Right kidney (tissue), 9 donors: Measurements from ENCODE around the gene ETNPPL.

Experiments
- DNase-seq: peaks from one replicate; pipeline ENCODE4 v3.0.0-alpha.2; 2016
- long read RNA-seq, 8 donors: transcript quantifications; one replicate each; lab custom pipeline, GENCODE V29; 2026

The ETNPPL gene
- long read RNA-seq, donor 1 = 0 reads
- long read RNA-seq, donor 2 = 0 reads
- long read RNA-seq, donor 3 = 0 reads
- long read RNA-seq, donor 4 = 0 reads
- long read RNA-seq, donor 5 = 0 reads
- long read RNA-seq, donor 6 = 0 reads
- long read RNA-seq, donor 7 = 0 reads
- long read RNA-seq, donor 8 = 0 reads

DNA sequence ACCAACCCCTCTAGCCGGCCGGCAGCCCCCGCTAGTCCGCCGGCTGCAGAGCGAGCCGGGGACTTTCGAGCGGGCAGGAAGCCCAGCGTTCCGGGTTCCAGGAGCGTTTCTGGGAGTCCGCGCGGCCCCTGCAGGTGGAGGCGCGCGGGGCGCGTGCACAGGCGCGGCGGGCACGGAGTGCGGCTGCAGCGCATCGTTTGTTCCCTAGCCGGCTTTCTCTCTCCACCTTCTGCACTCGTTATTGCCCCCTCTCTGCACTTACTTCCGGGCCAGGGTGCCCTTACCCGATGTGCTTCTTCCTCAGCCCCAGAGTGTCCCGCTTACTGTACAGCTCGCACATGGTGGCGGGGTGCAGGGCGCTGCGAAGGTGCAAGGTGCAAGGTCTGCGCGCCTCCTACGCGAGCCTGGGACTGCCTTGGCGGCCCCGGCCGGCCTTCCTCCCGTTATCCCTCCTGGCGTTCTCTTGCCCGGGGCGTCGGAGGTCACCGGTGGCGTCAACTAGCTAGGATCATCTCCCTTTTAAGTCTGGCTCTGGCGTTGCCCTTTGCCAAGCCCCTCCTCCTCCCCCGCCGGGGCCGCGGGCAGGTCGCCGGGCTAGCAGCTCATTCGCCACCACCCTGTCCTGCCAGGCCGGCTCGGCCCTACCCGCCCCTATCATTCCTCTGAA is at the start of gene ETNPPL:
ETNPPL (minus strand) TSS at position 495 of the 667 bp plus-strand sequence; CDS start at position 340, 155 bp downstream.
- DNase-seq = peak; percentile 70

DNA sequence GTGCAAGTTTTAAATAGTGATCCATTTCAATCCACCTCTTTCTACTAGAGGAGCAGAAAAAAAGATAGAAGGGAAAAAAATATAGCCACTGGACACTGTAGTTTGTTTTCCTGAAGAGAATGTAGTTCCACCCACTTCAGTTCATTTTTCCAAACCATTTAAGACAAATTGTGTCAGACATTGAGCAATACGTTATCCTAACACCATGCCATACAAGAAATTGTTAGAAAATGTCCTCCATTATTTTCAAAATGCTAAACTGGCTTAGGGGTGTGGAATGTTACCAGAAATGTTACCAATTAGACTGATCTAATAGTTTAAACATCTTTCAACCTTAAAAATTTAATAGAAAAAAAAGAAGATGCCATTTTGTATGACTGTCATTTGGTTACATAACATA is 48.6 kb upstream of the ETNPPL start:
- no peak for DNase-seq

DNA sequence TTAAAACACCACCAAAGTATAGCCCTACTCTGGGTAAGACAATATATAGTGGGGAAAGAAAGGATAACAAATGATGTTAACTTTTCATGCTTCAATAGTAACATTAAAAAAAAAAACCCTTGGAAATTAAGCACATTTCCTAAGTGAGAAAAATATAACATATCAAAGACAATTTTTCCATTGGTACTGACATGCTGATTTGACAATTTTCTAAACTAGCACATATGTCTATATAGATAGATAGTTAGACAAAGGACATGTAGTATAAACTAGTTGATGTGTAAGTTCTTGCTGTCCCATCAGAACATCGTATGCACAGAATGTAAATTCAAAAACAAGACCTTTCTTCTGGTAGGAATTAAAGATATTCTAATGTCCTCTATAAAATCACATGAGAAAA is 47.2 kb upstream of the ETNPPL start:
- no peak for DNase-seq

DNA sequence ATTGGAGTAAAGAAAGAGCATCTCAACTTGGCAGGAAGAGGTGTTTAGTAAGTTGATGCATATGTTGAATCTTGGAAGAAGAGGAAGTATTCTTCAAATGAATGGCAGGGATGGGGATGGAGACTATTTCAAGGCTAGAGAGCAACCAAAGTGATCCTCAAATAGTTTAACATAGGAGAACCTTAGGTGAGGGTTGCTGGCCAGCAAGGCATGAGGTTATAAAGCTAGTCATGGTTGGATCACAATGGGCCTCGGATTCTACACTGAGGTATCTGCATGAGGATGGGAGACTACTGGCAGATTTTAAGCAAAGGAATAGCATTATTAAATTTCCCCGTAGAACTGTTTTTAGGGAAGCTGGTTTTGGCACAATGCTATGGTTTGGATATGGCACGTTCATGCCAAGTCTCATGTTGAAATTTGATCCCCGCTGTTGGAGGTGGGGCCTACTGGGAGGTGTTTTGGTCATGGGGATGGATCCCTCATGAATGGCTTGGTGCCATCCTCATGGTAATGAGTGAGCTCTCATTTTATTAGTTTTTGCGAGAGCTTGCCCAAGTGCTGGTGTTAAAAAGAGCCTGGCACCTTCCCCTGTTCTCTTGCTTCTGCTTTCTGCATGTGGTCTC is 41.9 kb upstream of the ETNPPL start:
- no peak for DNase-seq

DNA sequence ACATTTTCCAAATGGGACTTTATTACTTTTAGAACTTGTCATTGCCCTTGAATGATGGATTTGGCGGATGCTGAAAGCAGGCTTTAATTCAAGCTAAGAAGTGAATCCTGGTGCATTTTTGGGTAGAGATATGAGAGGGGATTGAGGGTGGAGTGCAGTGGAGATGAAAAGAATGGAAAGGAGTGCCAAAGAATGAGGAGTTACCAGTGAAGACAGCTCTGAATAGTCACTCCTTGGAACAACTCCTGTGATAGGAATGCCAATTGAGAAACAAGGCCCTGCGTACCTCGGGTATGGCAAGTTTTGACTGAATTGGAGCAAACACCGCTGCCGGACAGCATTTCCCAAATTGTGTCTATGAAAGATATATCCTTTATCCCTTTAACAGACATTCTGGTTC is 36.5 kb upstream of the ETNPPL start:
- DNase-seq = no peak

DNA sequence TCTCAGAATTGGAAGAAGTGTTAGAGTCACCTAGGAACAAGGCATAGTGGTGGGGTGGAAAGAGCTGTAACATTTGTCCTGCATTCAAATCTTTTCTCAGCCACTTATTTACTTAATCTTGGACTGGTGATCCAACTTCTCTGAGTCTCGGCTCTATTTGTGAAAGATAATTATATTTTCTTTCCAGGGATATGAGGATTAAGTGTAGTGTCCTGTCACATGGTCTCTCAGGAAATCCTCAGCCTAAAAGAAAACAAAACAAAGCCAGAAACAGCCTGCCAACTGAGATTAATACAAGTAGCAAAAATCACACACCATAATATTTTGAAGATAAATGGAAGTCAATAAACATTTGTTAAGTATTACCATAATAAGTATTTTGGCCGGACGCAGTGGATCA is 33.3 kb upstream of the ETNPPL start:
- no peak for DNase-seq

DNA sequence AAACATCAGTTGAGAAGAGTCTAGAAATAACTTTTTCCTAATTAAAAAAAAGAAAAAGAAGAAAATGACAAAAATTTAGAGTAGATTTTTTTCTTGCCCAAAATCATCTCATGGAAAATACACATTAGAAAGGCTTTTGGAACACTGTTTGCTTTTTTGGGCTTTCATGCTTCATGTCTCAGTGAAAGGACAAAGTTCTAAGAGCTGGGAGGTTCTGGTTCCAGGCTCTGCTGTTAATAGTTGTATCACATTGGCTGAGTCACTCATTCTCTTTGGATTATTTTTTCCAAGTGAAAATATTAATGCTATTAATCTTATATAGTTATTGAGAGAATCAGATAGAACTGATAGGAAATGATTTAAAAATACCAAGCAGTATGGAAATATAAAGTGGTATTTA is 32.9 kb upstream of the ETNPPL start:
- DNase-seq = no peak

DNA sequence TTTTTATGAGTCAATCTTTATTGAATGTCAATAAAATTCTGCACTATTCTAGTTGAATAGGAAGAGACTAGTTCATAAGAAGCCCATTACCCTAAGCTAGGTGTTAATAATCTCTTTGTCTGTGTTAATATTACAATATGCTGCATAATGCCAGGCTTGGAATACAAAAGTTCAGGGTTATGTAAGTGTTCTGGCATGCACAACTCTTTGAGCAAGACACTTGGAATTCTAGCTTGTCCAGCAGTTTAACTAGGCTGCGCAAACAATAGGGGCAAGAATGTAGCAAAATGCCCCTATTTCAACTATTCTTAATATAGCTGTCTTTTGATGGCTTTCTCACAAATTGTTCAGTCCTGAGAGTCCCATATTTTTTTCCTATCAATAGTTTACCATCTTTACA is 31.3 kb upstream of the ETNPPL start:
- no peak for DNase-seq

DNA sequence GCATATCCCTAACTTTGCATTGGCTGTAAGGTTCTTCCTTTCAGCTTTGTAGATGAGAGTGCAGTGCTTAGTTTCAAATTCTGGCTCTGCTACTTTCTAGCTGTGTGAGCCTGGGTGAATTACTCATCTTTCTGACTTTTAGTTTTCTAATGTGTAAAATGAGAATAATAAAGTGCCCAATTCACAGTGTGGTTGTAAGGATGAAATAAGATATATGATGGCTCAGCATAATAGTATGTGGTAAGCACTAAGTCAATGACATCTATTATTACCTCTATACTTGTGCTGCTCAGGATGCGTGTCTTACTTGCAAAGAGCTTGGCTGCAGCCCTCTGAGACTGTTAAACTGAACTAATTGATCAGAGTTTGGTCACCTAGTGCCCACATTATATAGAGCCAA is 30.6 kb upstream of the ETNPPL start:
- DNase-seq = no peak

DNA sequence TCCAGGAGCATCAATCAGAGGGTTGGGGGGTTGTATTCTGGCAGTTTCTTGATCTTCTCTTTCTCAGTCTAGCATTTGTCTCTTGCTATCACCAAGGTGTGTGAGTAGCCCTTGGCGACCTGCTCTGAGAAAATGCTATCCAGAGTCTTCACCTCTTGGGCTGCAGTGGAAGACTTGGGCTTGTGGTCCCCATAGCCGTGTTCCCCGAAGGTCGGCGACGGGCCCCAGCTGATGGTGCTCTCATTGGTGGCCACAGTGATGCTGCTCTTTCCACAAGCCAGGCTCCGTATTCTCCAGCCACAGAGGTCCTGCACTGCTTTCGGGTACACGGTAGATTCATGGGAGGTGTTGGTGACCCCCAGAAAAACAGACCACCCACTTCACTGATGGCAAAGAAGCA is 25.9 kb upstream of the ETNPPL start:
- DNase-seq = no peak

DNA sequence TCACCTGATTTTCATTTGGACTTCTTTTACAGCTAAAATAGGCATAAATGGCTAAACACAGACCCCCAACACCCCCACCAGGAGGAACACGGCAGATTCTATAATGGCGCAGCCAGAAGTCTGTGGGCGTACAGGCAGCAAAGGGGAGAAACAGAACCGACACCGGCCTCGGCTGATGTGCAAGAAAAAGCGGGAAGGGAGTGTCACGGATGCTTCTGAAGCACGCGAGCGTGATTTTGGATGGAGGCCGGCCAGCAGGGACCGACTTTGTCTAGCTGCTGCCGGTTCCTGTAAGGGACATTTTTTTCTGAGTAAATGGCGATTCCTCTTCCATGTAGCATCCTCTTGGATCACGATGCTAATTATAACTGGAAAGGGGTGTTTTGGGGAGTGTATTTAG is 24.9 kb upstream of the ETNPPL start:
- no peak for DNase-seq

DNA sequence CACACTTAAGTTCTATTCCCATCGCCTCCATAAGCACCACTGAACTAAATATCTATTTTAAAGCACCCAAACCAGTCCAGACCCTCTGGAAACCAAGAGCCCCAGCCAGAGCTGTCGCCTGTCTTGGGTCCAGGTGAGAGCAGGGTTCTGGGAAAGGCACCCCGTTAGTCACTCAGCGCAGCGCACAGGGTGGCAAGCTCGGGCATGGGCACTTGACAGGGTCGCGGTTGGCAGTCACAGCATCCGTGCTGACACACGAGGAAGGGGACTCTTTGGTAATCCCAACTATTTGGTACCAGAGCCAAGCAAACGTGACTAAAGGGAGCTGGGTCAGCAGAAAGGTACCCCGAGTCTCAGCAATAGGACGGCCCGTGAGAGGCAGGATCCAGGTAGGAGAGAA is 24.3 kb upstream of the ETNPPL start:
- DNase-seq = no peak

DNA sequence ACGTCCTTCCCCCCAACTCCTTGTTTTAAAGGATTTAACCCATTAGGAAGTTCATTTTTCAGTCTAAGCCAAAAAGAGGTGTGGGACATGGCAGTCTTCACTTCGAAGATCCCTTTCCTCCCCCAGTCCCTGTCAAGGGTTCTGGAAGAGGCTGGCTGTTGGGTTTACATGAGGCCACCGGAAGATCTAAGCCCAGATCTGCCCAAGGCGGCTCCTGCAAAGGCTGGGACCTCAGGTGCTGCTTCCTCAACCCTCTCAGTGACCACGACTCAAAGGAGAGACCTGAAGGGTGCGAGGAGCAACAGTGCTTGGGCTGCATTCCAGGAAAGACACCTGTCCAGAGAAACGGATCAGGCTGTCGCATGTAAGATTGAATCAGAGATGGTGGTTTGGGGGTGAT is 23.5 kb upstream of the ETNPPL start:
- DNase-seq = no peak

DNA sequence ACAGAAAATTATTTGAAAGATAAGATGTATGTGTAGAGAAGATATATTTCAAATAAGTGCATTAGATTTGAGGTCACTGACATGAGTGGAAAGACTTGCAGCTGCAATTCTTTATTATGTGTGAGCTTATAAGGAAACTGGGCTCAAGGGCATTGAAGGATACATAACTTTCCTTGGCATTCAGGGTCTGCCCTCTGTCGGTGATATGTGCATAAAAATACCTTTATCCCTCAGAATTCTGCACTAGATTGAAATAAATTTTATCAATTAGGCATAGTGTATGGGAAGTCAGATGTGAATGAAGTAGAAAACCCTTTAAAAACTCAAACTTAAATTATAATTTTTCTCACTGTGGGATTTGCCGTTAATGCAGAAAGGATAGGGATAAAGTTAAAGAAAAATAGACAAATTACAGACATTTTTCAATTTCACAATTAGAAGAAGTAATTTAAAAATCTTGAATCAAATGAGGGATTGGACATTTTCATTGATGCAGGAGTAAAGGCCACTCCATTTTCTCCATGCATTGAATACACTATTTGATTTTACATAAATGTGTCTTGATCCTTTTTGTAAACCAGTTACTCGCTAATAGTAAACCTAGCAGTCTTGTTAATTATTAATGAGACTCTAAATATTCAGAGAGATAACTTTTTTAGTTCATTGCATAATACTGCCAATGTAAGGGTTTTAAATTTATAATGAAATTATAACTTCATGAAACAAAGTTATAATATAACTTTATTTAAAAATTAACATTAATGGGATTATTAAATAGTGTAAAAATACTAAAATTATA is 21.0 kb upstream of the ETNPPL start:
- DNase-seq = no peak

DNA sequence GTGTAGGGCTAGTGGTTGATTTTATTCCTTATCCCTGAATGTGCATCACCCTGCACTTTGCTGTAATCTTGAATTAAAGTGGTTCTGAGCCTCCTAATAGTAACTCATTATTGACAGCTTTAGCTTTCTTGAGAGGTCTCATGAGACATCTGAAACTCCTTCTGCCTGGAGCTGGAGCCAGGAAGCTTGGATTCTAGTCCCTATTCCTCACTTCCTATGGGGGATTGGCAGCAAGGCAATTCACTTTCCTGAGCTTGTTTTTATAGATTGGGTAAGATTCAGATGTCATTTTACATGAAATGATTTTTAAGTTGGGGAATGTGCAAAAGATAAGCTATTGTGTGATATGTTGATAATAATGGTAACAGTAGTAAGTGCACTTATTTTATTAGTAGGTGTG is 17.1 kb upstream of the ETNPPL start:
- no peak for DNase-seq

DNA sequence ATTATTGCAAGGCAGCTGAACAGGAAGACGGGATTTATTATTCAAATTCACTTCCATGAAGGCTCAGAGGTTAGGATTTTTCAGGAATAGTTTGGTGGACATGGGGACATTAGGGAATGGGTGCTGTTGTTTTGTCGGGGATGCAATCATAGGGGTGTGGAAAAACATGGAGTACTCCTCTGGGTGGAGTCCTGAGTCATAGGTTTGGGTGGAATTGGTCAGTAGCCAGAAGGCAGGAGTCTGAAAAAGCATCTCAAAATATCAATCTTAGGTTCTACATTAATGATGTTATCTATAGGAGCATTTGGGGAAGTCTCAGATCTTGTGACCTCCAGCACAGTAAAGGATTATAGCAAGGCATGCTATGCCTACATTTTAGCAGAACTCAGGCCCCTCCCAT is 14.5 kb upstream of the ETNPPL start:
- no peak for DNase-seq

DNA sequence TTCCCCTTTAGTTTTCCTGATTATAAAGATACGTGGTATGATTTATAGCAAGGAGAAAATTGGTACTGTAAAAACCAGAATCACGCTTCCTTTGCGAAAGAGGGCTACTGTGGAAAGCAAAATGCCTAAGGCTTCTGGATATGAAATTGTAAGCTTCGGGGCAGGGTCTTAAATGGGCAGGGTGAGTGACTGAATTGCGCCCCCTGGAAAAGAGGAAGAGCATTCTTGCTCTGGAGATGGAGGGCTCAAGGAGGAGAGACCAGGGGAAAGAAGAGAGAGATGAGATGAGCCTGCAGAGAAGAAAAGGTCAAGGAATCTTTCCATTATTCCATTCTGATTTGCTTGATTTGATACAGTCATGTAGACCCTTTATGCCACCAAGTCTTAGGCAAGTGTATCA is 13.1 kb upstream of the ETNPPL start:
- DNase-seq = no peak

DNA sequence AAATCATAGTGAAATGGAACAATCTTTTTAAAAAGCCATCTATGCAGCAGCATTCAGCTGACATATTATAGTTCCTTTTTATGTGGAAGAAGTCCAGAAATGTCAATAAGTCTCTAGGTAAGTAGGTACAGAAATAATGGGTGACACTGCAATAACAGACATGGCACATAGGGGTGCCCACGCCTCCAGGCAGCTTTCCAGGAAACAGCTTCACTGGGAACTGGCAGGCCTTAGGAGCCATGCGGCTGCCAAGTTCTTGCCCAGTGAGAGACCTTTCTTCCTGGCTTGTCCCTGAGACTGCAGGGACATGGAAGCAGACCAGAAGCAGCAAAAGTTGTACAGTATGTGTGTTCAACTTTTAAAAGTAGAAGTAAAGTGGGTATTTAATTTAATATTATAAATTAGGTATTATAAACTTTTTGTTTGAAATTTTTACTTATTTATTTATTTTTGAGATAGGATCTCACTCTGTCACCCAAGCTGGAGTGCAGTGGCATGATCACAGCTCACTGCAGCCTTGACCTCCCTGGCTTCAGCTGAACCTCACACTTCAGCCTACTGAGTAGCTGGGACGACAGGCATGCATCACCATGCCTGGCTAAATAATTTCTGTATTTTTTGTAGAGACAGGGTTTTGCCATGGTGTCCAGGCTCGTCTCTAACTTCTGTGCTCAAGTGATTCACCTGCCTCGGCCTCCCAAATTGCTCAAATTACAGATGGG is 12.1 kb upstream of the ETNPPL start:
- no peak for DNase-seq

DNA sequence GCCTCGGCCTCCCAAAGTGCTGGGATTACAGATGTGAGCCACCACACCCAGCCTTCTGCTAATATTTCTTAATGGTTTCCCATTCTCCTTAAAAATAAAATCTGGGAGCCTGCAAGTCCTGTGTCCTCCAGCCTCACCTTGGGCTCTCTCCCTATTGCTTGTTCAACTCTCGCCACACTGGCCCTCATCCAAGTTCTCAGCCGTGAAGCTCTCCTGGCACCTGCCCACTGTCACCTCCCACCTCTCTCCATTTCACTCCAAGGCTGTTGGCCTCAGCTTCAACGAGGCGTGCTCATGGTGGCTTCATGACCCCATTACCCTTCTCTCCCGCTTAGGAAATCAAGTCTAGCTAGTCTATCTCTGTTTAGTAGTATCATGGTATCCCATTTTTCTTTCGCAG is 9.5 kb upstream of the ETNPPL start:
- DNase-seq = no peak

DNA sequence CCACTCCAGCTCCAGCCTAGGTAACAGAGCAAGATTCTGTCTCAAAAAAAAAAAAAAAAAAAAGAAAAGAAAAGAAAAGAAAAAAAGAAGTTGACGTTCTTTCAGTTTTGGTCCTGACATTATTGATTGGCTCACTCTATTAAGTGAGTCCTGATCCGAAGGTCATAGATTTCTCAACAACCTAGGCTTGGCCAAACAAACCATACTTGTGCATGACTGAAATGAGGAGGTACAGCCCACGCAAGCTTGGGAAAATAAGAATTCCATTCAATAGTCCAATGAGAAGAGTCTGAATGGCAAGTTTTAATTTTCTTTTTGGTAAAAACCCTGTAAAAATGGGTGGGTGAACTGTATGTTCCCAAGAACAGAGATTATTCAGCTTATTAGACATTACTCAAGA is 3.2 kb upstream of the ETNPPL start:
- no peak for DNase-seq

DNA sequence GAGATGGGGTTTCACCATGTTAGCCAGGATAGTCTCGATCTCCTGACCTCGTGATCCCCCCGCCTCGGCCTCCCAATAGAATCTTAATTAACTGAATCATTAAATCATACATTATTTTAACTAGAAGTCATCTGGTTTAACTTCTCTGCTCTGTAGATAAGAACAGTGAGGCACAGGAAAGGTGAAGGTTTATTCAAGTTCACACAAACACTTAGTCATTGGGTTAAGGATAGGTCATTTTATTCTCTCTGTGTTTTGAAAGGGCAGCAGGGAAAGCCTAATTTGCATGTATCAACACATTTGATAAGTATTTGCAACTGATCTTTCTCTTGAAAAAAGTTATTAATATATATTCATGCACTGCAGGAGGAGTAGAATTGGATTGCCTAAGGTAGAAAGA is 1.1 kb upstream of the ETNPPL start:
- no peak for DNase-seq

DNA sequence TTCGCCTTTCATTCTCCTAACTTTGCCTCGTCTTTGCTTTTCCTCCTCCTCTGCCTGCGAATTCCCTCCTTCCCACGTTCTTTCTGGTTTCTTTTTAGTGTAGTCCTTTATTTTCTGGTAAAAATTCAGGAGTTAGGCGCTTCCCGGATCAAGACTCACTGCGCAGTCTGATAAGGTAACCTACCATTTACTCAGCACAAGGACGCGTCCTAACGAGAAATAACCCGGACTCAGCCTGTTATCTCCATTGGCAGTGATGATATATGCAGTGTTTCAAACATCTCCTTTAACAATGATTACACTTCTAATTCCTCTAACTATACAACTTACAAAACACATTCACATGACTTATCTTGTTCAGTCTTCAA is 357 bp upstream of the ETNPPL start:
- DNase-seq = no peak

DNA sequence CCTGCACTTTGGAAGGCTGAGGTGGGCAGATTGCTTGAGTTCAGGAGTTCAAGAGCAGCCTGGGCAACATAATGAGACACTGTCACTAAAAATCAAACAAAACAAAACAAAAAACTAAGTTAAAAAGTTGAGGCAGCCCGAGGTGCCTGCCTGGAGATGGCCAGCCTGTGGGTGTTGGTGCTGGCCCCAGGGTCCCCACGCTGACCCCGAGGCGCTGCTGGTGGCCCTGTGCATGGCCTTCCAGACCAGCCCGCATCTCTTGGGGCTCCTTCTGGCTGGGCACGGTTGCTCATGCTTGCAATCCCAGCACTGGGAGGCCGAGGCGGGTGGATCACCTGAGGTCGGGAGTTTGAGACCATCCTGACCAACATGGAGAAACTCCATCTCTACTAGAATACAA is 4.4 kb downstream of the ETNPPL start:
- DNase-seq = no peak
